HepG2 (cell line): ENCODE measurements around the gene AKT3.

ENCODE experiments used
- ATF7 ChIP-seq, 2 experiments: fragments of 450-650 bp in 1 of 2; sonication (generic) in 1 of 2; formaldehyde crosslinking in 1 of 2; IDR thresholded peaks; 2 replicates each; pipeline versions ENCODE4 v1.4.0 to v1.6.1; 2016 to 2020; ENCODE audit warnings: antibody characterized with exemption in 1 of 2, mild to moderate bottlenecking in 1 of 2, missing genetic modification reagents in 1 of 2
- FOXA3 ChIP-seq: IDR thresholded peaks from 2 replicates; pipeline ENCODE4 v1.6.1; 2016; ENCODE audit warnings: missing genetic modification reagents, missing compliant biosample characterization
- FOXK2 ChIP-seq: fragments of 450-650 bp; IDR thresholded peaks from 2 replicates; pipeline ENCODE4 v1.6.1; 2016
- FOXP1 ChIP-seq, 2 experiments: fragments of 450-650 bp in 1 of 2; IDR thresholded peaks; 2 replicates each; pipeline ENCODE4 v1.6.1; 2017 to 2018; ENCODE audit warnings: antibody characterized with exemption in 1 of 2
- JUND ChIP-seq: sonication (generic); formaldehyde crosslinking; IDR thresholded peaks from 2 replicates; pipeline ENCODE4 v1.8.0; 2022; ENCODE audit warnings: mild to moderate bottlenecking, missing genetic modification reagents
- NCOR1 ChIP-seq: fragments of 200-600 bp; sonication (generic); IDR thresholded peaks from 2 replicates; pipeline ENCODE4 v1.7.0; 2017; ENCODE audit warnings: antibody characterized with exemption, low read length, borderline replicate concordance
- NONO ChIP-seq, 2 experiments: fragments of 450-650 bp in 1 of 2; sonication (generic) in 1 of 2; formaldehyde crosslinking in 1 of 2; IDR thresholded peaks in 1 of 2; conservative IDR thresholded peaks in 1 of 2; 2 replicates each; pipeline versions ENCODE4 v1.6.1 to v1.8.0; 2017 to 2022; ENCODE audit warnings: mild to moderate bottlenecking in 1 of 2, missing genetic modification reagents in 1 of 2, moderate library complexity in 1 of 2
- RAD21 ChIP-seq: fragments of 450-650 bp; formaldehyde crosslinking; IDR thresholded peaks from 2 replicates; pipeline ENCODE4 v1.5.0; 2020; ENCODE audit warnings: mild to moderate bottlenecking
- RFXANK ChIP-seq: IDR thresholded peaks from 2 replicates; pipeline ENCODE4 v1.6.1; 2016
- SETDB1 ChIP-seq: sonication (generic); formaldehyde crosslinking; IDR thresholded peaks from 2 replicates; pipeline ENCODE4 v1.5.1; 2020; ENCODE audit warnings: missing genetic modification reagents, mild to moderate bottlenecking, borderline replicate concordance
- SP4 ChIP-seq: sonication (generic); formaldehyde crosslinking; IDR thresholded peaks from 2 replicates; pipeline ENCODE4 v1.8.1; 2023; ENCODE audit warnings: mild to moderate bottlenecking, missing genetic modification reagents
- ZNF230 ChIP-seq: sonication (generic); formaldehyde crosslinking; IDR thresholded peaks from 2 replicates; pipeline ENCODE4 v1.4.0; 2020; ENCODE audit warnings: mild to moderate bottlenecking, missing genetic modification reagents
- TF ChIP-seq, protein P1 (sequence below): sonication (generic); formaldehyde crosslinking; IDR thresholded peaks from 2 replicates; pipeline ENCODE4 v1.5.0; 2020; ENCODE audit warnings: mild to moderate bottlenecking, missing genetic modification reagents, moderate library complexity
- TF ChIP-seq, protein P2 (sequence below), 2 experiments: sonication (generic) in 1 of 2; formaldehyde crosslinking in 1 of 2; IDR thresholded peaks; 2 replicates each; pipeline versions ENCODE4 v1.5.1 to v1.6.1; 2011 to 2020; ENCODE audit warnings: borderline replicate concordance in 1 of 2, low read depth in 1 of 2, low read length in 1 of 2, mild to moderate bottlenecking in 1 of 2, missing genetic modification reagents in 1 of 2, moderate library complexity in 1 of 2

DNA sequence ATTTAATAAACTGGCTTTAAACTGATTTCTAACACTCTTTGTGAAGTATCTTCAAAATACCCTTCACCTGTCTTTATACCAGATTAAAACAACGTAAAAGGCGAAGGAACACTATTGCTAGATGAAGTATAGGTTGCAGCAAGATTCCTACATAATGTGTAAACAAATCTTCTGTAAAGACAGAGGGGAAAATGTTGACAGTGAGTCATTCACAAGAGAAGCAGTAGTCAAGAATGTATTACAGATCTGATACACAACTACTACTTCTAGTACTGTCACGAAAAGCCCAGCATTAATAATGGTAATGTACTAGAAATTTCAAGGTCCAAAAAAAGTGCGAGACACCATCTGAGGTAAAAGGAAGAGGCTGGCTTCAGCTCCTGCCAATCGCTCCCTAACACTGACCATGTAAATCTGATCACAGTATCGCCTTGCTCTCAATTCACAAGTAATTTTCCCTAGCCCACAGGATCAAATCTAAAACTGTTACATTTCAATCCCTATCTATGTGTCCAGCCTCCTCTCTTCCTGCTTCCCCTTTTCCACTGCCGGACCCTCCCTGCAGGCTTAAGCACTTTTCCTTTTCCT, 290.4 kb downstream of the AKT3 start:
- TF ChIP-seq, protein P1, sequence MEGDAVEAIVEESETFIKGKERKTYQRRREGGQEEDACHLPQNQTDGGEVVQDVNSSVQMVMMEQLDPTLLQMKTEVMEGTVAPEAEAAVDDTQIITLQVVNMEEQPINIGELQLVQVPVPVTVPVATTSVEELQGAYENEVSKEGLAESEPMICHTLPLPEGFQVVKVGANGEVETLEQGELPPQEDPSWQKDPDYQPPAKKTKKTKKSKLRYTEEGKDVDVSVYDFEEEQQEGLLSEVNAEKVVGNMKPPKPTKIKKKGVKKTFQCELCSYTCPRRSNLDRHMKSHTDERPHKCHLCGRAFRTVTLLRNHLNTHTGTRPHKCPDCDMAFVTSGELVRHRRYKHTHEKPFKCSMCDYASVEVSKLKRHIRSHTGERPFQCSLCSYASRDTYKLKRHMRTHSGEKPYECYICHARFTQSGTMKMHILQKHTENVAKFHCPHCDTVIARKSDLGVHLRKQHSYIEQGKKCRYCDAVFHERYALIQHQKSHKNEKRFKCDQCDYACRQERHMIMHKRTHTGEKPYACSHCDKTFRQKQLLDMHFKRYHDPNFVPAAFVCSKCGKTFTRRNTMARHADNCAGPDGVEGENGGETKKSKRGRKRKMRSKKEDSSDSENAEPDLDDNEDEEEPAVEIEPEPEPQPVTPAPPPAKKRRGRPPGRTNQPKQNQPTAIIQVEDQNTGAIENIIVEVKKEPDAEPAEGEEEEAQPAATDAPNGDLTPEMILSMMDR (CRISPR knock-in tag), result no peak
- TF ChIP-seq NCOR1, result no peak
- no peak for TF ChIP-seq NONO (IDR thresholded peaks at IDR 0.05)
- no peak for TF ChIP-seq NONO (CRISPR knock-in tag; conservative IDR thresholded peaks at IDR 0.05)
- TF ChIP-seq ATF7 (IDR thresholded peaks at IDR 0.05), result no peak
- no peak for TF ChIP-seq ATF7 (CRISPR knock-in tag; IDR thresholded peaks at IDR 0.05)
- TF ChIP-seq ZNF230 (CRISPR knock-in tag), result no peak
- TF ChIP-seq JUND (CRISPR knock-in tag), result no peak
- TF ChIP-seq SP4 (CRISPR knock-in tag), result no peak
- TF ChIP-seq RAD21, result no peak
- TF ChIP-seq FOXP1 (IDR thresholded peaks at IDR 0.05), result no peak
- no peak for TF ChIP-seq FOXP1 (CRISPR knock-in tag; IDR thresholded peaks at IDR 0.05)
- TF ChIP-seq FOXA3 (CRISPR knock-in tag), result no peak
- TF ChIP-seq RFXANK (CRISPR knock-in tag), result no peak
- TF ChIP-seq, protein P2, sequence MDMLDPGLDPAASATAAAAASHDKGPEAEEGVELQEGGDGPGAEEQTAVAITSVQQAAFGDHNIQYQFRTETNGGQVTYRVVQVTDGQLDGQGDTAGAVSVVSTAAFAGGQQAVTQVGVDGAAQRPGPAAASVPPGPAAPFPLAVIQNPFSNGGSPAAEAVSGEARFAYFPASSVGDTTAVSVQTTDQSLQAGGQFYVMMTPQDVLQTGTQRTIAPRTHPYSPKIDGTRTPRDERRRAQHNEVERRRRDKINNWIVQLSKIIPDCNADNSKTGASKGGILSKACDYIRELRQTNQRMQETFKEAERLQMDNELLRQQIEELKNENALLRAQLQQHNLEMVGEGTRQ (IDR thresholded peaks at IDR 0.05; ENCODE audit: low read depth, low read length), result no peak
- TF ChIP-seq, protein P2 (CRISPR knock-in tag; IDR thresholded peaks at IDR 0.05; ENCODE audit: borderline replicate concordance), result no peak
- TF ChIP-seq FOXK2, result no peak
- TF ChIP-seq SETDB1, result no peak
